Gastrocnemius medialis (tissue), 4 donors: Measurements from ENCODE around the gene ZNF76. TPM values are rescaled to one million over a fixed set of nuclear protein-coding genes. Genes with fewer than 3 reads are reported as not detected.
A peak's percentile ranks its signal among the peaks of the same experiment; 100 is the strongest.

Source experiments
- ATAC-seq, 2 donors: fragments of 150-250 bp; one replicate each; pipeline ENCODE4 v1.9.1; 2016
- DNase-seq, 2 donors: peaks; one replicate each; pipeline ENCODE4 v3.0.0-alpha.2; 2019
- H3K27ac ChIP-seq, 4 donors: fragments of 200-600 bp; sonication (generic); 1 replicate in 1 of 4; 2 replicates in 3 of 4; pipeline ENCODE4 v1.5.1; 2016 to 2018; ENCODE audit warnings: mild to moderate bottlenecking in 2 of 4, moderate library complexity in 1 of 4
- H3K27me3 ChIP-seq, 3 donors: fragments of 200-600 bp; sonication (generic) in 2 of 3; 1 replicate in 1 of 3; 2 replicates in 2 of 3; pipeline versions ENCODE4 v1.5.1 to v1.6.0; 2016 to 2019; ENCODE audit warnings: mild to moderate bottlenecking in 1 of 3, moderate library complexity in 1 of 3
- H3K36me3 ChIP-seq, 2 donors: fragments of 200-600 bp; sonication (generic) in 1 of 2; one replicate each; pipeline ENCODE4 v1.5.1; 2017 to 2018
- H3K4me1 ChIP-seq, 2 donors: fragments of 200-600 bp; sonication (generic) in 1 of 2; one replicate each; pipeline ENCODE4 v1.5.1; 2016 to 2017; ENCODE audit warnings: mild to moderate bottlenecking in 2 of 2
- H3K4me3 ChIP-seq, 4 donors: fragments of 200-600 bp; sonication (generic) in 3 of 4; 1 replicate in 1 of 4; 2 replicates in 3 of 4; pipeline ENCODE4 v1.5.1; 2016 to 2019; ENCODE audit warnings: mild to moderate bottlenecking in 2 of 4
- H3K9me3 ChIP-seq, 3 donors: fragments of 200-600 bp; sonication (generic) in 2 of 3; 1 replicate in 1 of 3; 2 replicates in 2 of 3; pipeline ENCODE4 v1.5.1; 2016 to 2019
- POLR2A ChIP-seq, 2 donors: fragments of 450-650 bp; IDR thresholded peaks; one replicate each; pipeline ENCODE4 v1.6.1; 2017; ENCODE audit warnings: antibody characterized with exemption in 2 of 2, mild to moderate bottlenecking in 2 of 2, moderate library complexity in 2 of 2
- in situ Hi-C, 4 donors: fragments of 200-750 bp; cut with MboI; loops; one replicate each; pipeline versions ENCODE4 v1.15.0 to v1.8.0; 2017; ENCODE audit warnings: low sequenced_read_pairs in 4 of 4
- intact Hi-C: fragments of 100-400 bp; cut with DNase I; formaldehyde crosslinking; loops from one replicate; pipeline ENCODE4 v1.15.1; 2023; ENCODE audit warnings: low total_unique reads
- total RNA-seq, 4 donors: library from RNA; depleted of rRNA; stranded (reverse); fragments of >200 nt; gene quantifications; one replicate each; pipeline versions ENCODE4 v1.1.0 to v1.2.3, GENCODE V29; 2016
- TF ChIP-seq, protein P1 (sequence below), 5 experiments: fragments of 450-650 bp in 3 of 5; fragments of 200-600 bp in 2 of 5; sonication (generic) in 2 of 5; IDR thresholded peaks in 4 of 5; conservative IDR thresholded peaks in 1 of 5; 1 replicate in 4 of 5; 2 replicates in 1 of 5; pipeline ENCODE4 v1.5.1; 2016 to 2019; ENCODE audit warnings: antibody characterized with exemption in 5 of 5, mild to moderate bottlenecking in 3 of 5, moderate library complexity in 3 of 5

The ZNF76 gene
- total RNA-seq, 4 donors from 2014 or later = 26.1 to 35.2 (median 27.5) TPM

DNA sequence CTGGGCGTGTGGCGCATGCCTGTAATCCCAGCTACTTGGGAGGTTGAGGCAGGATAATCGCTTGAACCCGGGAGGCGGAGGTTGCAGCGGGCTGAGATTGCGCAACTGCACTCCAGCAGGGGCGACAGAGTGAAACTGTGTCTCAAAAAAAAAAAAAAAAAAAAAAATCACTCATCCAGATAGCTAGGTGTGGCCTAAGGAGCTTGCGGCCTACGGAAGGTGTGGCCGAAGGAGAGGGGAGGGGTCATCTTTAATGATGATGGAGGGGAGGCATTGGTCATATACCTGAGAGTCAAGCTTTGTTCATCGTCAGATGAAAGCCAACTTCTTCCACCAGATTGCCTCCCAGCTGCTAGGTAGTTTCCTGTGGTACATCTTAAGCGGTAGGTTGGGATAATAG, 82.0 kb downstream of the ZNF76 start:
- no peak for TF ChIP-seq POLR2A (IDR thresholded peaks at IDR 0.05)
- TF ChIP-seq, protein P1, sequence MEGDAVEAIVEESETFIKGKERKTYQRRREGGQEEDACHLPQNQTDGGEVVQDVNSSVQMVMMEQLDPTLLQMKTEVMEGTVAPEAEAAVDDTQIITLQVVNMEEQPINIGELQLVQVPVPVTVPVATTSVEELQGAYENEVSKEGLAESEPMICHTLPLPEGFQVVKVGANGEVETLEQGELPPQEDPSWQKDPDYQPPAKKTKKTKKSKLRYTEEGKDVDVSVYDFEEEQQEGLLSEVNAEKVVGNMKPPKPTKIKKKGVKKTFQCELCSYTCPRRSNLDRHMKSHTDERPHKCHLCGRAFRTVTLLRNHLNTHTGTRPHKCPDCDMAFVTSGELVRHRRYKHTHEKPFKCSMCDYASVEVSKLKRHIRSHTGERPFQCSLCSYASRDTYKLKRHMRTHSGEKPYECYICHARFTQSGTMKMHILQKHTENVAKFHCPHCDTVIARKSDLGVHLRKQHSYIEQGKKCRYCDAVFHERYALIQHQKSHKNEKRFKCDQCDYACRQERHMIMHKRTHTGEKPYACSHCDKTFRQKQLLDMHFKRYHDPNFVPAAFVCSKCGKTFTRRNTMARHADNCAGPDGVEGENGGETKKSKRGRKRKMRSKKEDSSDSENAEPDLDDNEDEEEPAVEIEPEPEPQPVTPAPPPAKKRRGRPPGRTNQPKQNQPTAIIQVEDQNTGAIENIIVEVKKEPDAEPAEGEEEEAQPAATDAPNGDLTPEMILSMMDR (IDR thresholded peaks at IDR 0.05 in 4 of 5, conservative IDR thresholded peaks at IDR 0.05 in 1 of 5) = no peak
- ATAC-seq (no peak), DNase-seq (no peak)
- no peaks in the 10 kb centered on the region for H3K36me3 ChIP-seq
- no peak overlapping the region for H3K4me3 ChIP-seq
- no peaks in the 10 kb centered on the region for H3K9me3 ChIP-seq
- H3K27me3 ChIP-seq = no peaks in the 10 kb centered on the region
- in situ Hi-C loops = loop anchor here (5.0 to 10.0 kb wide), 2 partner anchors 111 to 113 kb away; partner anchors contain the start of gene FANCE (in 4 of the 4)
- peaks cover 34 to 38% of the 10 kb centered on the region in 2 donors for H3K4me1 ChIP-seq
- intact Hi-C loops = loop anchor here (5.0 kb wide), 1 partner anchor 391 kb away; no protein-coding TSS in a partner anchor
- H3K27ac ChIP-seq = peak overlapping the region; percentile 58 to 95 (median 75)

DNA sequence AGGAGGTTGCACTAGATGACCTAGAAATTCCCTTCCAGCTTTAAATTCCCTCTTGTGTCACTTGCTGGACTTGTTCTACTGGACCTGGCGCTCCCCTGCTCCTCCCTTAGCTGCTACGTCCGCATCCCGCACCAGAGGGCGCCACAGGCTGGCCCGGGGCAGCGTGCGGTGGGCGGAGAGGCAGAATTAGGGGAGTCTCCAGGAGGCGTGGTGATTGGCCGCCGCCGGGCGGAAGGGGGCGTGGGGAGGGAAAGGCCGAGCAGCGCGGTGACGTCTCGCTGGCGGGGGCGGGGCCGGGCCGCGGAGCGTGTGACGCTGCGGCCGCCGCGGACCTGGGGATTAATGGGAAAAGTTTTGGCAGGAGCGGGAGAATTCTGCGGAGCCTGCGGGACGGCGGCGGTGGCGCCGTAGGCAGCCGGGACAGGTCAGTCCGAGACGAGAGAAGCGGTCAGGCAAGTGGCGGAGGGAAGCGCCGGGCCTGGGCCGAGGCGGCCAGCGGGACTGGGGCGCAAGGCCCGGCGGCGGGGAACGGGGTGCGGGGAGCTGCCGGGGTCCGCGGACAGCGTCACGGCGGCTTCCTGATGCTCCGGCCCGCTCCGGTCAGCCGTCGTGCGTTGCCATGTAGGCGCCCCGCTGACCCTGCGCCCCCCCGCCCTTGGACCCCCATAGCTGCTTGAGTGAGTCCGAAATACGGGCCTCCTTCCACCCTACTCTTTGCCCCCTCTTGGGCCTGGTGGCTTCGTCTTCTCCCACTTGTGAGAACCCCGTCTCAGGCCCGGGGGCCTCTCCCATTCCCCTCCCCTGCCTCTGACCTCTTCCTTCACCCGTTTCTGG, 82.9 kb downstream of the ZNF76 start, which contains the start of gene PPARD:
Gene PPARD (plus strand): TSS at position 301 of the 834 bp plus-strand sequence. CDS start 68,530 bp downstream, outside the sequence.
- H3K4me1 ChIP-seq = peaks cover 41 to 45% of the 10 kb centered on the region in 2 donors
- ATAC-seq (peak; percentile 88 to 92), DNase-seq (peak; percentile 97 to 98)
- peak within 1 kb of the TSS; percentile 64 to 93 (median 70) for H3K4me3 ChIP-seq
- H3K27me3 ChIP-seq = no peaks in the 10 kb centered on the region
- in situ Hi-C loops (loop anchor here (5.0 to 10.0 kb wide), 2 partner anchors 110 to 112 kb away; partner anchors contain the start of gene FANCE (in 4 of the 4)), intact Hi-C loops (loop anchor here (1.0 to 5.0 kb wide), 6 partner anchors 24 to 390 kb away; partner anchors contain the start of gene RPL10A)
- H3K9me3 ChIP-seq = no peaks in the 10 kb centered on the region
- H3K36me3 ChIP-seq = peaks cover 0 to 5% of the 10 kb centered on the region in 2 donors
- peak within 1 kb of the TSS; percentile 81 to 95 (median 94) for H3K27ac ChIP-seq
- TF ChIP-seq POLR2A (IDR thresholded peaks at IDR 0.05) = peak; percentile 96 to 97
- TF ChIP-seq, protein P1 (IDR thresholded peaks at IDR 0.05 in 4 of 5, conservative IDR thresholded peaks at IDR 0.05 in 1 of 5) = peak; percentile 97 to 100 (median 99)

DNA sequence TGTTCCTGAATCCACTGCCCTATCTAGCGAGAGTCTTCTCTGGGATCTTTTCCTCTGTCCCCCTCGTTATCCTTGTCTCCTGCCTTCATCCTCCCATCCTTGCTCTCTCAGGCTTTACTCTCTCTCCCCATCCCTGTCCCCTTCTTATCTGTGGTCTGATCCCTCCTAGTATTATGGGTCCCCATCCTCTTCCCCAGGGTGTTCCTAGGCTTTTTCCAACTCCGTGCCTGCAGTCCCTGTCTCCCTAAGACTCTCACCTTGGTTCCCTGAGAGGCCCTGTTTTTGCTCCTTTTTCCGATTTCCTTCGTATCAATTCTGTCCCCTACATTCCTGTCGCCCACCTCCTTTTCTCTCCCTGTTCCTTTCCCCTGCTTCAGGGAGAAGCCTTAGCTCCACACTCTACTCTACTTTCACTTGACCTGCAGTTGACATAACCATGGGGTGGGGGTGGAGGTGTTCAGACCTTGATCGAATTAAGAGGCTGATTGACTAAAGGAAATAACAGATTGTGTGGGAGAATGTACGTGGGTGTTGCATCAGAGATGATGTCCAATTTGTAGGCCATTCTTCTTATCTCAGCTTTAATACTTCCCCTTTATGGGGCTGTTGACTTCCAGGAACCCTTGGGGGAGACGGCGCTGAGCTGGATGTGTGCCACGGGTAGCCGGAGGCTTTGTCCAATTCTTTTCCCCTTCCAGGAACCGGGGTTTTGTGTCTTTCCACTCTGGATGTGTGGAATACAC, 83.7 kb downstream of the ZNF76 start:
- Histone ChIP-seq H3K4me1 (peaks cover 41 to 45% of the 10 kb centered on the region in 2 donors), H3K27me3 (no peaks in the 10 kb centered on the region), H3K4me3 (peak overlapping the region; percentile 64 to 93 (median 70)), H3K36me3 (peaks cover 0 to 9% of the 10 kb centered on the region in 2 donors), H3K9me3 (no peaks in the 10 kb centered on the region), H3K27ac (peak overlapping the region; percentile 81 to 95 (median 94))
- ATAC-seq (peak; percentile 1 to 17), DNase-seq (no peak)
- intact Hi-C loops (loop anchor here (5.0 kb wide), 1 partner anchor 389 kb away; no protein-coding TSS in a partner anchor), in situ Hi-C loops (loop anchor here (5.0 to 10.0 kb wide), 2 partner anchors 109 to 112 kb away; partner anchors contain the start of gene FANCE (in 4 of the 4))
- TF ChIP-seq, protein P1 (IDR thresholded peaks at IDR 0.05 in 4 of 5, conservative IDR thresholded peaks at IDR 0.05 in 1 of 5) = no peak
- no peak for TF ChIP-seq POLR2A (IDR thresholded peaks at IDR 0.05)

DNA sequence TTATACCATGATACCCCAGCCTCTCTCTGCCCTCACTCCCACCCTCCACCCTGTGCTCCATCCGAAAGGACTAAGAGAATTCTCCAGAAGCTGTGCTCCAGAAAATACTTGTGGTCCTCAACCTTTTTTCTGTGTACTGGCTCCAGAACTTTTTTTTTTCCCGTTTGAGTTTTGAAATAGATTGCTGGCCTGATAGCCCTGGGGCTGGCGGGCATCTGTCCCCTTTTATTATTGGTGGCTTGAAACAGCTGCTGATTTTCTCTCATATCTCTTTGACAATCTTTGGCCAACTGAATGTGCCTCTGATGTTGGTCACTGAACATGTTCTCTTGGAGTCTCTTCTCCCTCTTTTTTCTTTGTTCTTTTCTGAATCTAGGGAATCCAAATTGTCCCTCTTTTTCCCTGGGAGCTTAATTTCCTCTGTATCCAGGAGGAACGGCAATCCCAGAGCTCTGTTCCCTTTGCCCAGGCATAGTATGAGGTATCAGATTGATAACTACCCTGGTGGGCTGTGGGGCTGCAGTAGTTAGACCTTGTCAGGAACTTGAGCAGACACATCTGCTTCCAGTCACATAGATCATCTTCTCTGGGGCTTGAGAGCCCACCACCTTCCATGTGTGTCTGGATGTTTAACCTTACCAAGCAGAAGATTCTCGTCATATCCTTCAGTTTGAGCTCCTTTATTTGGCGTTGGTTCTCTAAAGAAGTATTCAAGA, 84.5 kb downstream of the ZNF76 start:
- H3K27me3 ChIP-seq = no peaks in the 10 kb centered on the region
- peaks cover 41 to 45% of the 10 kb centered on the region in 2 donors for H3K4me1 ChIP-seq
- peak overlapping the region; percentile 81 to 95 (median 94) for H3K27ac ChIP-seq
- in situ Hi-C loops (loop anchor here (5.0 to 10.0 kb wide), 2 partner anchors 108 to 111 kb away; partner anchors contain the start of gene FANCE (in 4 of the 4)), intact Hi-C loops (loop anchor here (5.0 kb wide), 1 partner anchor 388 kb away; no protein-coding TSS in a partner anchor)
- TF ChIP-seq POLR2A (IDR thresholded peaks at IDR 0.05) = no peak
- TF ChIP-seq, protein P1 (IDR thresholded peaks at IDR 0.05 in 4 of 5, conservative IDR thresholded peaks at IDR 0.05 in 1 of 5) = no peak
- DNase-seq (no peak), ATAC-seq (no peak)
- peaks cover 0 to 16% of the 10 kb centered on the region in 2 donors for H3K36me3 ChIP-seq
- peak overlapping the region; percentile 64 to 93 (median 70) for H3K4me3 ChIP-seq
- no peaks in the 10 kb centered on the region for H3K9me3 ChIP-seq
